DOHH2 (cell line): ENCODE measurements around the gene MTR.

ENCODE experiments used
- CTCF ChIP-seq: fragments of 200-600 bp; sonication (generic); IDR thresholded peaks from one replicate; pipeline ENCODE4 v1.5.1; 2014; ENCODE audit warnings: antibody characterized with exemption, mild to moderate bottlenecking, low read depth, low read length; ENCODE audit not compliant: poor library complexity, severe bottlenecking
- EZH2phosphoT487 ChIP-seq: fragments of 200-600 bp; sonication (generic); IDR thresholded peaks from 2 replicates; pipeline ENCODE4 v1.6.1; 2017; ENCODE audit warnings: borderline replicate concordance, mild to moderate bottlenecking, antibody characterized with exemption, low read length, moderate library complexity, mixed read lengths

- TF ChIP-seq CTCF (no peak), EZH2phosphoT487 (no peak)
Observed at GRCh38 chr1:236812334-236813030, 17.4 kb downstream of the MTR start.
